ENCODE results near the gene VCAN.

VCAN gene

DNA sequence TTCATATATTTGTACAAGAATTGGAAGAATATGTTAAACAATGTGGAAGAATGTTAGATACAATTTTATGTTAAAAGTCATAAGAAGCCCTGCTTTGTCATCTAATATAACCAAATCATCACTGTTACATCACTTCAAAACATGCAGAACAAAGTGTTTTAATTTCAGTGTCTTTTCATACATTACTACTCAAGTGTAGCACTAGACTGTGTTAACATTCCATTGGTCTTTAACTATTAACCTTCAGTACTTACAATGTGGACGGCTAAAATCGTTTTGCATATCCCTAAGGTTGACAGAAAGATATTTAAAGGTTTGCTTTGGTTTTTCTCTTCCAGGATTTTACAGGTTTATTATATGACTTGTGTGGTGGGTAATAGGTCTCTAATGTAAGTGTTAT is 50.9 kb downstream of the VCAN start:
- H3K27ac ChIP-seq: no peak overlapping the region
- DNase-seq (ENCODE audit: low spot score): no peak
- TF ChIP-seq, protein P1, sequence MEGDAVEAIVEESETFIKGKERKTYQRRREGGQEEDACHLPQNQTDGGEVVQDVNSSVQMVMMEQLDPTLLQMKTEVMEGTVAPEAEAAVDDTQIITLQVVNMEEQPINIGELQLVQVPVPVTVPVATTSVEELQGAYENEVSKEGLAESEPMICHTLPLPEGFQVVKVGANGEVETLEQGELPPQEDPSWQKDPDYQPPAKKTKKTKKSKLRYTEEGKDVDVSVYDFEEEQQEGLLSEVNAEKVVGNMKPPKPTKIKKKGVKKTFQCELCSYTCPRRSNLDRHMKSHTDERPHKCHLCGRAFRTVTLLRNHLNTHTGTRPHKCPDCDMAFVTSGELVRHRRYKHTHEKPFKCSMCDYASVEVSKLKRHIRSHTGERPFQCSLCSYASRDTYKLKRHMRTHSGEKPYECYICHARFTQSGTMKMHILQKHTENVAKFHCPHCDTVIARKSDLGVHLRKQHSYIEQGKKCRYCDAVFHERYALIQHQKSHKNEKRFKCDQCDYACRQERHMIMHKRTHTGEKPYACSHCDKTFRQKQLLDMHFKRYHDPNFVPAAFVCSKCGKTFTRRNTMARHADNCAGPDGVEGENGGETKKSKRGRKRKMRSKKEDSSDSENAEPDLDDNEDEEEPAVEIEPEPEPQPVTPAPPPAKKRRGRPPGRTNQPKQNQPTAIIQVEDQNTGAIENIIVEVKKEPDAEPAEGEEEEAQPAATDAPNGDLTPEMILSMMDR (conservative IDR thresholded peaks at IDR 0.05; ENCODE audit: low read depth): no peak
- ChIA-PET POLR2A (ENCODE audit: low non-redundant PET) (no interaction called here), CTCF (interaction anchor here (0.6 kb wide), 1 partner anchor 119 kb away, joined by 6 read pairs; no protein-coding TSS in a partner anchor)

DNA sequence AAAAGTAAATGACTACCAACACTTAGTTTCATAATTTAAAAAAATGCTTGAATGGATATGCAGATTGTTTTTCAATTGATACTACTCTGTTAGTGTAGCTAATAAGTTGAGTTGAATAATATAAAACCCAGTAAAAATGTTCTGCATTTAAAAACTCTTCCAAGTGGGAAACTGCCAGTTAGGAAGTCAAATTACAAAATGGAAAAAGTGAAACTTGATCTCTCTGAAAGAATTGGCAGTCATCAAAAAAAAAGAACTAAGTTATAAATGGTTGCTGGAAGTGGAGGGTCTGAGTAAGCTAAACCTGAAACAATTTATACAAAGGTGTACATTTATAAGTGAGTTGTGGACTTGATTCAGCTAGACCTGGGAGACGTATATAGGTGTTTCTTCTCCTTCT is 52.4 kb downstream of the VCAN start:
- TF ChIP-seq, protein P1 (conservative IDR thresholded peaks at IDR 0.05; ENCODE audit: low read depth): no peak
- POLR2A ChIA-PET (ENCODE audit: low non-redundant PET): no interaction called here
- CTCF ChIA-PET: interaction anchor here (0.7 kb wide), 1 partner anchor 511 kb away, joined by 3 read pairs; no protein-coding TSS in a partner anchor
- H3K27ac ChIP-seq: no peak overlapping the region
- no peak for DNase-seq (ENCODE audit: low spot score)

DNA sequence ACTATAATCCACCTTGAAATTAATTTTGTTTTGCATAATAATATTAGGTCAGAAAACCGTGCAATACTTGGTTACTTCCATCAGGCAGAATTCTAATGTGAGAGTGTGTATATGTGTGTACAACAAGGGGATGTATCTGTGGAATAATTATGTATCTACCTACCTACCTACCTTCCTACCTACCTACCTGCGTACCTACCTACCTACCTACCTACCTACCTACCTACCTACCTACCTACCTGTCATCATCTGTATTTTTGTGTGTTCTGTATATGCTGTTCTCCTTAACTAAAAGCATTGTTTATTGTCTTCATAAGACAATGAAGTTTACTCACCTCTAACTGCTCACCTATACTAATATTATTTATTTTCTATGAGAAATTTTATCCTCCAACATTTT is 52.8 kb downstream of the VCAN start:
- ChIA-PET POLR2A (ENCODE audit: low non-redundant PET) (no interaction called here), CTCF (no interaction called here)
- TF ChIP-seq, protein P1 (conservative IDR thresholded peaks at IDR 0.05; ENCODE audit: low read depth): no peak
- DNase-seq (ENCODE audit: low spot score): no peak
- no peak overlapping the region for H3K27ac ChIP-seq

DNA sequence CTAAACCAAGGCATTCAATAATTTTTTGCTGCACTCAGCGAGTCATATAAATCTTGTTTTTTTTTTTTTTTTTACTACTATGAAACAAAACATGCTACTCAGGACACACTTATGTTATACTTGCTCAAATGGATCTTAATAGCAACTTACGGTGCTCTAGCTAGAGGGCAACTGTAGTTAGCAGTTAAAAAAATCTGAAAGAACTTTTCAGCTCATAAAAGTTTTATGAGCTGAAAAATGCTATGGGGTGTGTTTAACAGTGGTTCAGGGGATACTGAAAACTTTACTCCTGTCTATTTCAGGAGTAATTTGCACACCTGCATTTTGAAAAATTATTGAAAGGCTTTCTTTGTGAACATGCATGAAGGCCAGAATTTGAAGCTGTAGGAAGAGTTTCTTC is 53.4 kb downstream of the VCAN start:
- ChIA-PET CTCF (interaction anchor here (0.6 to 0.7 kb wide), 2 partner anchors 597 to 1157 kb away, joined by 3 read pairs; no protein-coding TSS in a partner anchor), POLR2A (ENCODE audit: low non-redundant PET) (no interaction called here)
- TF ChIP-seq, protein P1 (conservative IDR thresholded peaks at IDR 0.05; ENCODE audit: low read depth): no peak
- DNase-seq (ENCODE audit: low spot score): no peak
- no peak overlapping the region for H3K27ac ChIP-seq

DNA sequence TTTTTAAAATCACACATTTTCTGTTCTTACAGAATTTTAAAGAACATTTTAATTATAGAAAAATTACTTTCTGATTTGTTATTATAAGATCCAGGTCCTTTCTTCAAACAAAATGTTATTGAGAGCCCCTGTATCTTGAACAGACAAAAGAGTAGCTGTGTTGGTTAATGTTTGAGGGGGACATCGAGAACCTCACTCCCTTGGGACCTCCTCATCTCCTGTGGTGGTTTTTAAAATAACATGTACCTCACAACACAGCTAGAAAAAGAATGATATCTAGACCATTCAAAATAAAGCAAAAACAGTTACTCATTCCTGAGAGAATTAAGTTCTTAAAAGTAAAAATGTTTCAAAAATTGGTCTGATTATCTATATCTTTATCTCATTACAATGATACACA is 54.7 kb downstream of the VCAN start:
- TF ChIP-seq, protein P1 (conservative IDR thresholded peaks at IDR 0.05; ENCODE audit: low read depth): no peak
- no peak overlapping the region for H3K27ac ChIP-seq
- no peak for DNase-seq (ENCODE audit: low spot score)
- ChIA-PET CTCF (interaction anchor here (0.6 kb wide), 1 partner anchor 1929 kb away, joined by 3 read pairs; no protein-coding TSS in a partner anchor), POLR2A (ENCODE audit: low non-redundant PET) (no interaction called here)

DNA sequence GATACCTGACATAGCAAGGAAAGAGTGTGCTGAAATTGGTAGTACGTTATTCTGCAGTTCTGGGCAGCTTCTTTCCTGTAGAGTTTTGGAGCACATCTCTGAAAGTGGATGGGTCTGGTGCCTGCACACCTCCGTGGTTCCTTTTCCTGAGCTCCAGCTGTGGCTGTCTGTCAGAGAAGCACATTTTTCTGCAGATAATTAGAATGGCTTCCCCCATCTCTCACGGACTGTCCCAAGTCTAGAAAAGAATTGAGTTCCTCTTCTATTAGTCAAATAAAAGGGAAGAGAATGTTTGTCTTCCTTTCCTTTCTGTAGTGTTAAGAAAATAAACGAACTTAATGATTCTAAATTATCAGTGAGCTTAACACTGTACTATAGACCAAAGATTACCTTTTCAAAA is 55.7 kb downstream of the VCAN start:
- TF ChIP-seq, protein P1 (conservative IDR thresholded peaks at IDR 0.05; ENCODE audit: low read depth): no peak
- ChIA-PET POLR2A (ENCODE audit: low non-redundant PET) (no interaction called here), CTCF (interaction anchor here (0.7 kb wide), 1 partner anchor 1706 kb away, joined by 3 read pairs; no protein-coding TSS in a partner anchor)
- no peak for DNase-seq (ENCODE audit: low spot score)
- no peak overlapping the region for H3K27ac ChIP-seq

All from RWPE1 (cell line).